ENCODE results near the gene PAX7.

Gene PAX7

GRCh38 chr1:18769140-18769539, 138.5 kb downstream of the PAX7 start:
- no peak for DNase-seq

DNA sequence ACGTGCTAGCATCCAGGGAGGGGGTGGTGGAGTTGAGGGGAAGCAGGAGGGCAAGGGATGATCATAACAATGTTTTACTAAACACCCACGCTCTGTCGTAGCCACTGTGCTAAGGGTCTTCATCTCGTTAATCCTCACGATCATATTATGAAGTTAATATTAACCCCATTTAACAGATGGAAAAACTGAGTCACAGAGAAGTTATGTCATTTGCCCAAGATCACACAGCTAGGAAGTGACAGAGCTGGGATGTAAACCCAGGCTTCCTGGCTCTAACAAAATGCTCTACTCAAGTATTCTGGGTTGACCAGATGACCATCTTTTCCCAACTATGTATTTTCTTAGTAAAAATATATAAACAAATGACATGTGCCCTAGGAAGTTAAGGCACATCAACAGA, 140.2 kb downstream of the PAX7 start:
- DNase-seq, result no peak

DNA sequence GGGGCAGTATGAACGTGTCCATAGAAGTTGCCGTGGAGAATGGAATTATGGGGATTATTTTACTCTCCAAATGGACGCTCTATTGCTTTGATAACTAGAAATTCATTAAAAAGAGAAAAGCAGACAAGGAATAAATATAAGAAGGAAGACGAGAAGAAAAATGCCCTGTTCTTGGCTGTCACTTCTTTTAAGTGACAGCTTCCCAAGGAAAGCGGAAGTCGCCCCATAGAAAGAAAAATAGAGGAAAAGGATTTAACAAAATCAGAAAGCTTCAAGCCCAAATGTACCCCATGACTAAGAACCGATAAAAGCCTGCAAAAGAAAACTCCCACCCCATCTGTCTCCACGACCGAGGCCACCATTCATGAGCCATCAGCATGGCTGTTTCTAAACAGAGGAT, 143.1 kb downstream of the PAX7 start:
- DNase-seq, result no peak

- DNase-seq, result no peak
Observed at GRCh38 chr1:18775341-18775740, 144.7 kb downstream of the PAX7 start.

DNA sequence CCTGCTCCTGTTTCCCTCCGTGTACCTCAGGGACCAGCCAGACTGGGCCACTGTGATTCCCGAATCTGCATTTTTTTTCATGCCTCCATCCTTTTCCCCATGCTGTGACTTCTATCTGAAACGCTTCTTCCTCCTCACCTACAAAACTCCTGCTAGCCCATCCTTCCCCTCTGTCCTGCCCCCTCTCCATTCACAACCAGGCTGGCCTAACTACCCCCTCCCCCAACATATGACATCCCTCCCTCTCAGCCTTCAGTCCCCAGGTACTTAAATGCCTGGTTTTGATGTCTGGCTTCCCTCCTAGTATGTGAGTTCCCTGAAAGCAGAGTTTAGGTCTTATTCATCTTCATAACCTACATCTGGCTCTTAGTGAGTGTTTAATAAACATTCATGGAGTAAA, 146.1 kb downstream of the PAX7 start:
- no peak for DNase-seq

GRCh38 chr1:18778437-18778836, 147.8 kb downstream of the PAX7 start:
- DNase-seq, result no peak

- no peak for DNase-seq
Observed at GRCh38 chr1:18781031-18781430, 150.4 kb downstream of the PAX7 start.

DNA sequence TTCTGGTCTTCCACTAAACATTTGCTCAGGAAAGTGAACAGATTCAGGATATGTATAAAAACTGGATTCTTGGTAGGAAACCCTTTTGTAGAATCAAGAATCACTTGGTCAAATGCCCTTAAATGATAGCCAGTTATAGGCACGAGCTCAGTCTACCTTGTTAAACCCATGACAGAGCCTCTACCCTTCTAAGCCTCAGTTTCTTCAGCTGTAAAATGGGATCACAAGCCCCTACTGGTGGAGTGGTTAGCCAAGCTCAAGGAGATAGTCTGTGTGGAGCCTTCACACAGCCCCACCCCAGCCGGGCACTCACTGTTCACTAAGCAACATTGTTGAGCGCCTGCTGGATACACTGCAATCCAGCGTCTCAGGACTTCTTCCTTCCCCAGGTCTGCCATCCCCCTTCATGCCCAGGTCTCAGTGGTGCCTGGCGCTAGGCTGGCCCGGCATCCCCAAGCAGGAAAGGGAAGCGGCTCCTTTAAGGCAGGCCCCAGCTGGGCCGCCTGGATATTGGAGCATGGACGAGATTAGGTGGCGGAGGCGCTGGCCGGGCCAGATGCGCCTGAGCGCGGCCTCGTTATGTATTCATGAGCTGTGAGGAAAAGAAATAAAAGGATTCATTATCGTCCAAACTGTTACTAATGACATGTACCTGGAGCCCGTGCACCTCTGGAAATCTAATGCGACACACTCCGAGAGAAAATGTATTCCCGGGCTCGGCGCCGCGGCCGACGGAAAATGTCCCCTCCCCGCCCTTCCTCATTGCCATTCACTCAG, 153.2 kb downstream of the PAX7 start:
- no peak for DNase-seq

GRCh38 chr1:18784482-18784831, 153.8 kb downstream of the PAX7 start:
- no peak for DNase-seq

GRCh38 chr1:18786149-18786548, 155.5 kb downstream of the PAX7 start:
- DNase-seq, result no peak

- DNase-seq, result no peak
Observed at GRCh38 chr1:18787825-18788385, 157.3 kb downstream of the PAX7 start.

DNA sequence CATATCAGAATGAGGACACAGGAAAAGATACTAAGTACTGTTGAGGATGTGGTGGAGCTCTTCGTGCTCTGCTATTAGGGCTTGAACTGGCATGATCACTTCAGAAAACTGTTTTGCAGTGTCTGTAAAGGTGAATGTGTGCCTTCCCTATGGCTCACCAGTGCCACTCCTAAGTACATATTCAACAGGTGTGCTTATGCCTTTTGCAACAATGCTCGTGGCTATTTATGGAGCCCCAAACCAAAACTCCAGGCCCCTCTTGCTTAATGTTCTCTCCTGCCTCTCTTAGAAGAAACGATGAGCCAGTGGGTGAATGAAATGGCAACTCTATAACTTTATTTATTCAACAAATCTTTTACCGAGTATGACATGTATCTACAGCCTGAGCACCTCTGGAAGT, 158.6 kb downstream of the PAX7 start:
- DNase-seq, result no peak

- no peak for DNase-seq
Observed at GRCh38 chr1:18792747-18793146, 162.1 kb downstream of the PAX7 start.

DNA sequence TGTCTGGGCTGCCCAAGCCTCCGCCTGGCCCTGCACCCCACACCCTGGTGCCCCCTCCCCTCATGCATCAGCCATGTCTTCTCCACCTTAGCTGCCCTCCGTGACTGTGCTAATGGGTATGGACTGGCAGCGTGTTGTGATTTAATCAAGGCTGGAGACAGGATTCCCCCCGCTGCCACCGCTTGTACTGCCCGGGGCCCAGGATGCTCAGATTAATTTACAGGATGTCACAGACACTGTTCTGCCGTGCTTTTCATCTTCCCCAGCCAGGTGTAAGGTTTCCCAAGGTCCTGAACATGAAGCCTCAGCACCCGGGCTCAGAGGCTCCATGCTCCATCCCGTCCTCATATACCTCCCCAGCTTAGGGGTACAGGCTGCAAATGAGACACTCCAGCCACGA, 162.5 kb downstream of the PAX7 start:
- no peak for DNase-seq

DNA sequence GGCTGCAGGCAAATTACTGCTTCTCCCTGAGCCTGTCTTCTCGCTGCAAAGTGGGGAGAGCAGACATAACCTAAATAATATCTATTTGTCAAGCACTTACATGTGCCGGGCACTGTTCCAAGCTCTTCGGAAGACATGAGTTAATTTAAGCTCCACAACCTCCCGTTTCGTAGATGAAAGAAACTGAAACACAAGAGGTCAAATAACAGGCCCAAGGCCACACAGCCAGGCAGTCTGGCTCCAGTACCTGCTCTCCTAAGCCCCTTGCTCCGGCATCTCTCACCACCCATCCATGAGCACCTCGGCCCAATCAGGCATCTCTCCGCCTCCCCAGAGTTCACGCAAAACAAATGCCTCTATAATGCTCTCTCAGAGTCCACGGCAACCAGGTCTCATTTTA, 163.4 kb downstream of the PAX7 start:
- no peak for DNase-seq

DNA sequence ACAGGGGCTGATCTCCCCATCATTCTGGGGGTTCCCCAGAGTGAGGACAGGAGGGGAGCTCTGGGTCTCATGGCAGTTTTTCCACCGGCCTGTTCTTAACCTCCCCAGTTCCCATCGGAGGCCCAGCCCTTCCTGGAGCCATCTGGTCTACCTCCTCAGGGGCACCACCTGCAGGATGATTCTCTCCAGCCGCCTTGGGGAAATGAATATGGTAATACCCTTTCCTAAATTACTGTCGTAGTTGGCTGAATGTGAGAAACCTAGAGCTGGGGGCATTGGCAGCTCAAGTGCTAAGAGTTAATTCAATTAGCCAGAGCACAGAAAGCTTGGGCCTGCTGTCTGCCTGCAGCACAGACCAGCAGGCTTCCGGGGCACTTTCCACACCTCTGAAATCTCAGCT, 163.9 kb downstream of the PAX7 start:
- DNase-seq, result no peak

DNA sequence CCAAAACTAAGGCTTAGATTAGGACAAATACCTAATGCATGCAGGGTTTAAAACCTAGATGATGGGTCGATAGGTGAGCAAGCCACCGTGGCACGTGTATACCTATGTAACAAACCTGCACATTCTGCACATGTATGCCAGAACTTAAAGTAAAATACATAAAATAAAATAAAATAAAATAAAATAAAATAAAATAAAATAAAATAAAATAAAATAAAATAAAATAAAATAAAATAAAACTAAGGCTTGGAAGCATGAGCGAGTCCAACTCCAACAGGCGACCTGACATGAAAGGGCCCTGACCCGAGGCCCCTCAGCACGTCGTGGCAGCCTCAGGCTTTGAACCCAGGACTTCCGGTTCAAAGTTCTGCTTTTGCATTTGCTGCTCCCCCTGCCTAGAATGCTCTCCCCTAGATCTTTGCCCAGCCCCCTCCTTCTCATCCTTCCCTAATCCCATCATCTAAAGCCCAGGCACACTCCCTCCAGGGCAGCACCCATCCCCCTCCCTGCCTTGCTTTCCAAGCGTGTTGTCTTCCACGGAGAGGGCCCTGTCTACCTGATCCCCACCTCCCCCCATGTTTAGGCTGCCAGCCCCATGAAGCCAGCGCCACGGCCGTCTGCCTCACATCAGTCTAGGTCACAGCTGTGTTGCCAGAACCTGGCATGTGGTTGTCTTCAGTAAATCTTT, 164.5 kb downstream of the PAX7 start:
- no peak for DNase-seq

DNA sequence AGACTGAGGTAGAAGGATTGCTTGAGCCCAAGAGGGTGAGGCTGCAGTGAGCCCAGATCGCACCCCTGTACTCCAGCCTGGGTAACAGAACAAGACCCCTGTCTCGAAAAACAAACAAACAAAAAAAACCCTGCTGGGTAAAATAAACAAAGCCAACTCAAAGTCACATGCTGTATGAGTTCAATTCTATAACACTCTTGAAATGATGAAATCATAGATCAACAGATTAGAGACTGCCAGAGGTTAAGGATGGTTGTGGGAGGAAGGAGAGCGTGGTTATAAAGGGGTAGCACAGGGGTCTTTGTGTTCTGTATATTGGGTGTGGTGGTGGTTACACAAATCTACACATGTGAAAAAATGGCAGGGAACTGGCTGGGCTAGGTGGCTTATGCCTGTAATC, 166.3 kb downstream of the PAX7 start:
- DNase-seq, result no peak

Data from right forelimb (tissue), 1 donor.